ENCODE measurements around the gene GNAO1. TPM values are rescaled to one million over a fixed set of nuclear protein-coding genes. Genes with fewer than 3 reads are reported as not detected.

The GNAO1 gene
- total RNA-seq, 4 donors from 2014 or later: 0.50 to 1.5 (median 0.66) TPM

DNA sequence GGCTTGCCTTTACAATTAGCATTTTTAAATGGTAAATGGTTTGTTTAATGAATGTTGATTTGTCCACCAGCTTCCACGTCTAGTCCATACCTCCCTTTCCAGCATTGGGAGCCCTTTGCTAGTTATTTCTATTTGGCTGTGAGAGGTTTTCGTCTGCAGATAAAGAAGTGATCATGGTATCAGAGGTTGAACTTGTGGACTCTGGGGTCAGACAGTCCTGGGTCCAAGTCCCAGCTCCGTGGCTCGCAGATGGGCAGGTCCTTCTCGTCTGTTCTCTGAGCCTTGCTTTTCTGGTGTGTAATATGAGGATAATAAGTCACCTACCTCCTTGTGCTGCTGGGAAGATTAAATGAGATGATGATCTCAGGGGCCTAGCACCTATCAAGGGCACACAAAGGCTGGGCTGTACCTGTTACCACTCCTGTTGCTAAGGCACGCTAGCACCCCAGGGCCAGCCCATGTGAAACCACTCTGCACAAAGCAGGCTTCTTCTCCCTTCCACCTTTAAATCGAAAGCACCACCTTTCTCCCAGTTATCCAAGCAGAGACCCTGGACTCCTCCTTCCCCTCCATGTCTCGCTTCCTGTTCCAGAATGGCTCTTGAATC is 103.9 kb downstream of the GNAO1 start:
- H3K4me1 ChIP-seq: peaks cover 9 to 50% (median 13%) of the 10 kb centered on the region in 3 donors
- no peaks in the 10 kb centered on the region for H3K36me3 ChIP-seq
- no peak for DNase-seq
- WGBS, 2 donors: 77 to 86% methylated on average over 7 to 8 of the region's 8 CpGs
- intact Hi-C loops (cut with DNase I): no loop called here
- H3K27ac ChIP-seq: no peak overlapping the region
- no peaks in the 10 kb centered on the region for H3K9me3 ChIP-seq
- no peaks in the 10 kb centered on the region for H3K27me3 ChIP-seq
- H3K4me3 ChIP-seq: no peak overlapping the region
- TF ChIP-seq POLR2A (IDR thresholded peaks at IDR 0.05): no peak
- TF ChIP-seq, protein P1, sequence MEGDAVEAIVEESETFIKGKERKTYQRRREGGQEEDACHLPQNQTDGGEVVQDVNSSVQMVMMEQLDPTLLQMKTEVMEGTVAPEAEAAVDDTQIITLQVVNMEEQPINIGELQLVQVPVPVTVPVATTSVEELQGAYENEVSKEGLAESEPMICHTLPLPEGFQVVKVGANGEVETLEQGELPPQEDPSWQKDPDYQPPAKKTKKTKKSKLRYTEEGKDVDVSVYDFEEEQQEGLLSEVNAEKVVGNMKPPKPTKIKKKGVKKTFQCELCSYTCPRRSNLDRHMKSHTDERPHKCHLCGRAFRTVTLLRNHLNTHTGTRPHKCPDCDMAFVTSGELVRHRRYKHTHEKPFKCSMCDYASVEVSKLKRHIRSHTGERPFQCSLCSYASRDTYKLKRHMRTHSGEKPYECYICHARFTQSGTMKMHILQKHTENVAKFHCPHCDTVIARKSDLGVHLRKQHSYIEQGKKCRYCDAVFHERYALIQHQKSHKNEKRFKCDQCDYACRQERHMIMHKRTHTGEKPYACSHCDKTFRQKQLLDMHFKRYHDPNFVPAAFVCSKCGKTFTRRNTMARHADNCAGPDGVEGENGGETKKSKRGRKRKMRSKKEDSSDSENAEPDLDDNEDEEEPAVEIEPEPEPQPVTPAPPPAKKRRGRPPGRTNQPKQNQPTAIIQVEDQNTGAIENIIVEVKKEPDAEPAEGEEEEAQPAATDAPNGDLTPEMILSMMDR (IDR thresholded peaks at IDR 0.05): no peak

DNA sequence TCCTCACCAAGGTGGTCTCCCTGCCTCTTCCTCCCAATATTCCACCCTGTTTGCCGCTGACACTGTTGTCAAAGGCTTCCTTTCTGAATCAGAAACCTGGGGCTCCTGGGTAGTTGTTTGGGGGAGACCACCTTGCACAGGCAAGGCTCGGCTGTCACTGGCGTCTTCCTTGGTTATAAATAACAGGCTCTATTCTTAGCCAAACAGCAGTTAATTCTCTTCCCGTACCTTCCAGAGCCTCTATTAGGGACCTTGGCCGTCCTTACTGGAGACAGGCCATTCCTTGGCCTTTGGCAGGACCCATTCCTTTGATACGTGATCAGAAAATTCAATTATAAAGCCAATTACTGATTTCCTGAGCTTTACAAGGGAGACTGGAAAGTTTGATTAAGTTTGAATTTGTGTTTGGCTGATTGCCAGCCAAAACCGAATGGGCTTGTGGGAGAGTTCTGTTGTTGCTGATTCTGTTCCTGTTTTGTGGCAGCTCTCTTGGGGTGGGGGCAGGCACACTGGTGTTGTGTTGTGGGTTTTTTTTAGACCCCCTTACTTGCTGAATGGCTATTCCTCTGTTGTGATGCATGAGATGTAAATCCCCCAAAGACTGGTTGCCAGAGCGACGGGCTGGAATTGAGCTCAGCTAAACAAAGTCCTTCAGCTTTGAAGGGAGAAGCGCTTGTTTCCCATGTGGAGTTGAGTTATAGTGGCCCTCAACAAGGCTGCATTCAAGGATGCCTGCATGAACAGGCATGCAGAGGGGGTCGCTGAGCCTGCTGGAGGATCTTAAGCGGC is 104.6 kb downstream of the GNAO1 start:
- Histone ChIP-seq H3K27me3 (no peaks in the 10 kb centered on the region), H3K27ac (no peak overlapping the region), H3K36me3 (no peaks in the 10 kb centered on the region), H3K4me1 (peaks cover 9 to 55% (median 13%) of the 10 kb centered on the region in 3 donors), H3K4me3 (no peak overlapping the region), H3K9me3 (no peaks in the 10 kb centered on the region)
- TF ChIP-seq POLR2A (IDR thresholded peaks at IDR 0.05): no peak
- TF ChIP-seq, protein P1 (IDR thresholded peaks at IDR 0.05): no peak
- 57 to 61% methylated on average over 9 to 12 of the region's 12 CpGs for WGBS, 2 donors
- no peak for DNase-seq
- intact Hi-C loops (cut with DNase I): no loop called here

DNA sequence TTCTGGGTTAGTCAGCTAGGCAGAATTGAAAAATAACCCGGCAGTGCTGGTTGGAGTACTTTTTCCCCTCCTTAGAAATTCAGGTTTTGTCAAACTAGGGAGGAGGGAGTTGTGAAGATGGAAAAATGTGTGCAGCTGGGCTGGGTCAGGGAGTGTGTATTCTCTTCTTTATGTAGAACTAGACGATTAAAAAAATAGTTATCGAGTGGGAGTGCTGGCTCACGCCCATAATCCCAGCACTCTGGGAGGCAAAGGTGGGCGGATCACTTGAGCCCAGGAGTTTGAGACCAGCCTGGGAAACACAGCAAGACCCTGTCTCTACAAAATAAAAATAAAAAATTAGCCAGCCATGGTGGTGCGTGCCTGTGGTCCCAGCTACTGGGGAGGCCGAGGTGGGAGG is 106.4 kb downstream of the GNAO1 start:
- H3K27me3 ChIP-seq: no peaks in the 10 kb centered on the region
- no peak for DNase-seq
- WGBS, 2 donors: 74 to 75% methylated on average over 7 of the region's 7 CpGs
- no peaks in the 10 kb centered on the region for H3K9me3 ChIP-seq
- H3K27ac ChIP-seq: no peak overlapping the region
- no peak overlapping the region for H3K4me3 ChIP-seq
- intact Hi-C loops (cut with DNase I): no loop called here
- H3K36me3 ChIP-seq: no peaks in the 10 kb centered on the region
- TF ChIP-seq, protein P1 (IDR thresholded peaks at IDR 0.05): no peak
- no peak for TF ChIP-seq POLR2A (IDR thresholded peaks at IDR 0.05)
- H3K4me1 ChIP-seq: peaks cover 9 to 65% (median 13%) of the 10 kb centered on the region in 3 donors

DNA sequence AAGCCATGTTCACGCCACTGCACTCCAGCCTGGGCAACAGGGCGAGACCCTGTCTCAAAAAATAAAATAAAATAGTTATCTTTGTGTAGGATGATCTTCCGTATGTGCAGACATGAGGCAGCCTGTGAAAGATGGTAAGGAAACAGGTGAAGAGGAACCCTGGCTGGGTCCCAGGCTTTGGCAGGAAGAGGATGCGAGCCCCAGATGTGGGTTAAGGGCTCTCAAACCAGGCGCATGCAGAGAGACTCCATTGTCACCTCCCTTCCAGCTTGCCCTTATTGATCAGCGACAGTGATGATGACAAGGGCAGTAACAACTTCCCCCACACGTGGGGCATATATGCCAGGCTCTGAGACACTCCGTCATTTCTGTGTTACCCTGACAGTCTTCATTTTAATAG is 106.8 kb downstream of the GNAO1 start:
- WGBS, 2 donors: 66 to 91% methylated on average over 8 of the region's 8 CpGs
- Histone ChIP-seq H3K9me3 (no peaks in the 10 kb centered on the region), H3K27ac (no peak overlapping the region), H3K4me3 (no peak overlapping the region), H3K4me1 (peaks cover 9 to 65% (median 13%) of the 10 kb centered on the region in 3 donors), H3K27me3 (no peaks in the 10 kb centered on the region), H3K36me3 (no peaks in the 10 kb centered on the region)
- TF ChIP-seq, protein P1 (IDR thresholded peaks at IDR 0.05): no peak
- TF ChIP-seq POLR2A (IDR thresholded peaks at IDR 0.05): no peak
- DNase-seq: no peak
- intact Hi-C loops (cut with DNase I): no loop called here

DNA sequence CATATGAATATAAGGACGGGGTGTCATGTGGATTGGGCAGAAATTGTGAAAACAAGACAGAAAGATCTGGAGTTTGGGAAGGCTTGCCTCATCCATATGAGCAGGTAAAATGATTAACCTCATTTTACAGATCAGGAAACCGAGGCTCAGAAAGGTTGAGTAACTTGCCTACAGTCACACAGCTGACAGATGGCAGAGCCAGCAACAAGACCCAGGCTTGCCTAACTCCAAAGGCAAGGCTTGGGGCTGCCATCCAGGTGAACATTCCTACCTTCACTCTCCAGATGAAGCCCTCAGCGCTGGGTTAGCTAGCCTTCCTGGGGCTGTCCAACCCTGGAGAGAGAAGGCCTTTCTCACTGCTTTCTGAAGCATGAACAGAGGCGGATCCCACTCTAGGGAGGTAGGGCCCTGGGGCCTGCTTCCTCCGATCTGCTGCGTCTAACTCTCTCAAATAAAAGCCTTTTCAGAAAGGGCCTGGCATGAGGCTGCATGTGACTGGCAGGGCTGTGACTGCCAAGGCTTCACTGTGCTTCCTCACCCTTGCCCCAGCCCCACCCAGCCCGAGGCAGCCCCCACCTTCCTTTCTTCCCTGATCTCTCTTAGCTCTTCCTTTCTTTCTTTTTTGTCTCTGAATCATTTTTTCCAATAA is 107.8 kb downstream of the GNAO1 start:
- H3K27ac ChIP-seq: peak overlapping the region in 2 of 4 donors; percentile 4 to 67
- H3K36me3 ChIP-seq: no peaks in the 10 kb centered on the region
- H3K9me3 ChIP-seq: no peaks in the 10 kb centered on the region
- no peak overlapping the region for H3K4me3 ChIP-seq
- H3K4me1 ChIP-seq: peaks cover 9 to 62% (median 13%) of the 10 kb centered on the region in 3 donors
- intact Hi-C loops (cut with DNase I): no loop called here
- DNase-seq: no peak
- TF ChIP-seq, protein P1 (IDR thresholded peaks at IDR 0.05): no peak
- peaks cover 0 to 8% (median 0%) of the 10 kb centered on the region in 4 donors for H3K27me3 ChIP-seq
- 34 to 39% methylated on average over 6 to 7 of the region's 7 CpGs for WGBS, 2 donors

Data from esophagus squamous epithelium (tissue), 5 donors.